ENCODE results near the gene CCL20. TPM values are rescaled to one million over a fixed set of nuclear protein-coding genes. Genes with fewer than 3 reads are reported as not detected.

Gene CCL20
- total RNA-seq, 2 donors from 2014 or later = not detected

DNA sequence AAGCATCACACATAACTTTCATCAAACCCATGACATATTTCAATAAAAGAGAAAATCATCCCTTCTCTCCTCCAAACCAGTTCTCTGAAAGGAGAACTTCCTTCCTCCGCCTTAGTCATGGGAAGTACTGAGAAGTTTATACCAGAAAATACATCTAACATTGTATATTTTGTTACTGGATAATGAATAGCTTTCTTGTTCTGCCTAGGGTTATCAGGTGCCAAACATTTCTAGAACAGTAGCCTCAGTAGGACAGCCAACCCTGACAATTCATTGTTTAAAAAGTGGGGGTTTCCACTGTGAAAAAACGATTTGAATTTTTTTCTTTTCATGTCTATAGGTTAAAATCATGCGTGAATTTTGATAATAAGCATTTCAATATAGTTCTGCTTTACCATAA lies 41.8 kb downstream of the CCL20 start:
- Histone ChIP-seq H3K9me3 (ENCODE audit: control insufficient read depth, low read length) (no peaks in the 10 kb centered on the region), H3K9ac (ENCODE audit: extremely low read depth, low read length, poor library complexity, severe bottlenecking) (no peak overlapping the region)
- 69% methylated on average over 2 of the region's 3 CpGs; no CpG with 5 or more reads in 1 of the 2 experiments for WGBS, 2 experiments (ENCODE audit: insufficient coverage in 1 of 2, insufficient read length in 1 of 2)

DNA sequence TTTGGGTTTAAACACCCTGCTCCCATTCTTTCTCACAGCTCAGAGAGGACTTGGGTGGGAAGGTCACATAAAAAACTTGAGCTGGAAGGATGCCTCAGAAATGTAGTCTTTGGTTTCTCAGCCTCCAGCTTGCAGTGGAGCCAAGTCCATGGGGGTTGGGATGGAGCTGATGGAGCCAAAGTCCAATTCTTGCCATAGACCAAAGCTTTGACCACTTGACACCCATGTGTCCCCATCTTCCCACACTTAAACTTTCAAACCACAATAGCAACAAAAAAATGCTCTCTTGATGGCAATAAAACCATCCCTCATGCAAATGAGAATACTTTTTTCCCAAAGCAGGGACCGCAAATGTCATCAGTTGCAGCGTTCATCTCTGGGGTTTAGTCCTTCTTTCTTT lies 43.1 kb downstream of the CCL20 start:
- H3K9me3 ChIP-seq (ENCODE audit: control insufficient read depth, low read length) = no peaks in the 10 kb centered on the region
- no peaks in the 10 kb centered on the region for H3K36me3 ChIP-seq (ENCODE audit: control insufficient read depth, insufficient read depth, low read length)
- no peaks in the 10 kb centered on the region for H3K36me3 Mint-ChIP-seq (ENCODE audit: low read depth)
- 83 to 99% methylated on average over 2 of the region's 2 CpGs for WGBS, 2 experiments (ENCODE audit: insufficient coverage in 1 of 2, insufficient read length in 1 of 2)
- no peak for DNase-seq
- H3K27ac Mint-ChIP-seq = no peak overlapping the region
- no peak overlapping the region for H3K4me3 ChIP-seq (ENCODE audit: low read length)
- H3K4me3 Mint-ChIP-seq = no peak overlapping the region
- no peaks in the 10 kb centered on the region for H3K27me3 ChIP-seq (ENCODE audit: control insufficient read depth, insufficient read depth, low read length, poor library complexity, severe bottlenecking)
- H3K9ac ChIP-seq (ENCODE audit: extremely low read depth, low read length, poor library complexity, severe bottlenecking) = no peak overlapping the region
- H3K4me1 ChIP-seq (ENCODE audit: control insufficient read depth, insufficient read depth, low read length) = no peaks in the 10 kb centered on the region
- H3K27ac ChIP-seq (ENCODE audit: low read depth, low read length) = no peak overlapping the region
- no peaks in the 10 kb centered on the region for H3K9me3 Mint-ChIP-seq
- TF ChIP-seq, protein P1, sequence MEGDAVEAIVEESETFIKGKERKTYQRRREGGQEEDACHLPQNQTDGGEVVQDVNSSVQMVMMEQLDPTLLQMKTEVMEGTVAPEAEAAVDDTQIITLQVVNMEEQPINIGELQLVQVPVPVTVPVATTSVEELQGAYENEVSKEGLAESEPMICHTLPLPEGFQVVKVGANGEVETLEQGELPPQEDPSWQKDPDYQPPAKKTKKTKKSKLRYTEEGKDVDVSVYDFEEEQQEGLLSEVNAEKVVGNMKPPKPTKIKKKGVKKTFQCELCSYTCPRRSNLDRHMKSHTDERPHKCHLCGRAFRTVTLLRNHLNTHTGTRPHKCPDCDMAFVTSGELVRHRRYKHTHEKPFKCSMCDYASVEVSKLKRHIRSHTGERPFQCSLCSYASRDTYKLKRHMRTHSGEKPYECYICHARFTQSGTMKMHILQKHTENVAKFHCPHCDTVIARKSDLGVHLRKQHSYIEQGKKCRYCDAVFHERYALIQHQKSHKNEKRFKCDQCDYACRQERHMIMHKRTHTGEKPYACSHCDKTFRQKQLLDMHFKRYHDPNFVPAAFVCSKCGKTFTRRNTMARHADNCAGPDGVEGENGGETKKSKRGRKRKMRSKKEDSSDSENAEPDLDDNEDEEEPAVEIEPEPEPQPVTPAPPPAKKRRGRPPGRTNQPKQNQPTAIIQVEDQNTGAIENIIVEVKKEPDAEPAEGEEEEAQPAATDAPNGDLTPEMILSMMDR (conservative IDR thresholded peaks at IDR 0.05) = no peak
- H3K27me3 Mint-ChIP-seq (ENCODE audit: insufficient read depth) = peaks cover 4% of the 10 kb centered on the region
- peaks cover 6% of the 10 kb centered on the region for H3K4me1 Mint-ChIP-seq

More for the DNA sequence above, 41.8 kb downstream of the CCL20 start:
- DNase-seq = no peak
- Histone ChIP-seq H3K27me3 (ENCODE audit: control insufficient read depth, insufficient read depth, low read length, poor library complexity, severe bottlenecking) (no peaks in the 10 kb centered on the region), H3K4me1 (ENCODE audit: control insufficient read depth, insufficient read depth, low read length) (no peaks in the 10 kb centered on the region), H3K4me3 (ENCODE audit: low read length) (no peak overlapping the region), H3K27ac (ENCODE audit: low read depth, low read length) (no peak overlapping the region), H3K36me3 (ENCODE audit: control insufficient read depth, insufficient read depth, low read length) (no peaks in the 10 kb centered on the region)
- Mint-ChIP-seq H3K27me3 (ENCODE audit: insufficient read depth) (peaks cover 4% of the 10 kb centered on the region), H3K4me3 (no peak overlapping the region), H3K4me1 (peaks cover 6% of the 10 kb centered on the region), H3K36me3 (ENCODE audit: low read depth) (no peaks in the 10 kb centered on the region), H3K27ac (no peak overlapping the region), H3K9me3 (no peaks in the 10 kb centered on the region)
- TF ChIP-seq, protein P1 (conservative IDR thresholded peaks at IDR 0.05) = no peak

DNA sequence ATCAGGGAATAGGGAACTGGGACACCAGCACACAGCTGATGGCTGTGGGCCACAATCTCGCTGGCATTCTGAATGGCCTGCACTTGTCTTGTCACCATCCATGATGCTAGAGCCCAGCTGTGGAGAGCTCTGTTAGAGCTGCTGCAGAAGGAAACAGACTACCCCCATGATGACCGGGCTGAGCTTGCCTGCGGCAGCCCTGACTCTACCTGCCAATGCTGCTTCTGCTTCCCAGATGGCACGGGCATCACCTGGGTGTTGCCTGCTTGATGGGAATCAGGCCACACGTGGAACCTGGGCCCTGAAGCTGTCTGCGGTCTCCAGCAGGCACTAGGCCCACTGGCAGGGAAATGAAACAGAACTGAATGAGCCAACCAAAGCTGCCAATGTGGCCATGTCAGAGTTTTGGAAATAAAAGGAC lies 46.6 kb downstream of the CCL20 start:
- H3K27ac Mint-ChIP-seq = no peak overlapping the region

More for the DNA sequence above, 46.6 kb downstream of the CCL20 start:
- Histone ChIP-seq H3K4me3 (ENCODE audit: low read length) (no peak overlapping the region), H3K36me3 (ENCODE audit: control insufficient read depth, insufficient read depth, low read length) (no peaks in the 10 kb centered on the region), H3K27ac (ENCODE audit: low read depth, low read length) (no peak overlapping the region), H3K4me1 (ENCODE audit: control insufficient read depth, insufficient read depth, low read length) (peaks cover 5% of the 10 kb centered on the region), H3K9me3 (ENCODE audit: control insufficient read depth, low read length) (no peaks in the 10 kb centered on the region), H3K27me3 (ENCODE audit: control insufficient read depth, insufficient read depth, low read length, poor library complexity, severe bottlenecking) (no peaks in the 10 kb centered on the region), H3K9ac (ENCODE audit: extremely low read depth, low read length, poor library complexity, severe bottlenecking) (no peak overlapping the region)
- WGBS, 2 experiments (ENCODE audit: insufficient coverage in 1 of 2, insufficient read length in 1 of 2) = 91 to 100% methylated on average over 6 of the region's 6 CpGs
- TF ChIP-seq, protein P1 (conservative IDR thresholded peaks at IDR 0.05) = no peak
- no peaks in the 10 kb centered on the region for H3K36me3 Mint-ChIP-seq (ENCODE audit: low read depth)
- no peak overlapping the region for H3K4me3 Mint-ChIP-seq
- H3K4me1 Mint-ChIP-seq = peaks cover 8% of the 10 kb centered on the region
- H3K27me3 Mint-ChIP-seq (ENCODE audit: insufficient read depth) = no peaks in the 10 kb centered on the region
- H3K9me3 Mint-ChIP-seq = no peaks in the 10 kb centered on the region
- no peak for DNase-seq

All from endodermal cell (in vitro differentiated cells).